A549 (cell line): ENCODE results near the gene HASPIN. TPM values are rescaled to one million over a fixed set of nuclear protein-coding genes. Genes with fewer than 3 reads are reported as not detected.

Experiments
- ATAC-seq, 2 experiments: fragments of 200-7000 bp in 1 of 2; fragments of >200 bp in 1 of 2; cut with Nextera tagmentation in 1 of 2; cut with Tn5 transposase in 1 of 2; 3 replicates each; pipeline versions ENCODE4 v1.8.0 to v1.9.1; 2018 to 2020; ENCODE audit warnings: mild to moderate bottlenecking in 1 of 2, moderate library complexity in 1 of 2
- CTCF ChIA-PET: fragments of 300-600 bp; sonication (Branson Sonifier 250); formaldehyde crosslinking; extraction: SDS; loops from one replicate; lab custom pipeline; 2021; ENCODE audit warnings: antibody characterized with exemption, inconsistent platforms; lab: Yijun Ruan, JAX
- POLR2A ChIA-PET: fragments of 350-600 bp; formaldehyde crosslinking; extraction: SDS; loops from one replicate; lab custom pipeline; 2021; ENCODE audit warnings: antibody characterized with exemption, inconsistent platforms; lab: Yijun Ruan, JAX
- DNase-seq, 2 experiments: peaks; one replicate each; pipeline versions ENCODE4 v3.0.0 to v3.0.0-alpha.2; 2011 to 2016; ENCODE audit warnings: low read depth in 1 of 2, low spot score in 1 of 2
- FAIRE-seq: peaks from 2 replicates; lab custom pipeline; 2011; peaks lifted over from hg19 to GRCh38; lab: Jason Lieb, UNC
- H3K27ac ChIP-seq, 2 experiments: fragments of >200 bp; sonication (Bioruptor Twin); formaldehyde crosslinking; 3 replicates each; pipeline ENCODE4 v1.5.1; 2016 to 2017
- H3K4me1 ChIP-seq: fragments of >200 bp; sonication (Bioruptor Twin); formaldehyde crosslinking; 3 replicates; pipeline ENCODE4 v1.6.1; 2016
- H3K4me2 ChIP-seq: fragments of >200 bp; sonication (Bioruptor Twin); formaldehyde crosslinking; 3 replicates; pipeline ENCODE4 v1.6.1; 2016
- H3K4me3 ChIP-seq: fragments of >200 bp; sonication (Bioruptor Twin); formaldehyde crosslinking; 3 replicates; pipeline ENCODE4 v1.5.1; 2016
- H3K9me3 ChIP-seq: fragments of >200 bp; sonication (Bioruptor Twin); formaldehyde crosslinking; 3 replicates; pipeline ENCODE4 v1.6.1; 2016
- CBX8 ChIP-seq: fragments of 200-600 bp; sonication (generic); IDR thresholded peaks from 2 replicates; pipeline ENCODE4 v1.6.1; 2016
- CHD2 ChIP-seq: fragments of 150-350 bp; IDR thresholded peaks from 2 replicates; pipeline ENCODE4 v1.6.1; 2014; ENCODE audit warnings: low read length; ENCODE audit not compliant: partially characterized antibody
- CHD4 ChIP-seq: fragments of 200-600 bp; sonication (generic); IDR thresholded peaks from 2 replicates; pipeline ENCODE4 v1.6.1; 2016; ENCODE audit warnings: antibody characterized with exemption, mild to moderate bottlenecking, borderline replicate concordance
- ESRRA ChIP-seq: fragments of 150-350 bp; IDR thresholded peaks from 2 replicates; pipeline ENCODE4 v1.6.1; 2014; ENCODE audit warnings: mild to moderate bottlenecking, low read length, borderline replicate concordance
- FOSL2 ChIP-seq, 2 experiments: fragments of 450-650 bp in 1 of 2; fragments of >200 bp in 1 of 2; sonication (Bioruptor Twin) in 1 of 2; formaldehyde crosslinking; IDR thresholded peaks; 2 replicates each; pipeline versions ENCODE4 v1.5.0 to v1.6.1; 2016 to 2020; ENCODE audit warnings: mild to moderate bottlenecking in 1 of 2, moderate library complexity in 1 of 2
- HOXB13 ChIP-seq: fragments of 250-450 bp; sonication (Bioruptor Pico); IDR thresholded peaks from 2 replicates; pipeline ENCODE4 v1.5.0; 2020; ENCODE audit warnings: low read depth, mild to moderate bottlenecking, moderate library complexity
- JUNB ChIP-seq: fragments of >200 bp; sonication (Bioruptor Twin); formaldehyde crosslinking; IDR thresholded peaks from 2 replicates; pipeline ENCODE4 v1.6.1; 2016
- MAFK ChIP-seq: fragments of 450-650 bp; IDR thresholded peaks from 2 replicates; pipeline ENCODE4 v1.6.1; 2014; ENCODE audit not compliant: partially characterized antibody
- MAZ ChIP-seq: fragments of 150-350 bp; IDR thresholded peaks from 2 replicates; pipeline ENCODE4 v1.6.1; 2014; ENCODE audit warnings: antibody characterized with exemption, low read depth, low read length, borderline replicate concordance
- NFE2L2 ChIP-seq: fragments of 150-350 bp; conservative IDR thresholded peaks from 2 replicates; pipeline ENCODE4 v1.6.1; 2014; ENCODE audit warnings: low read length
- NPAS2 ChIP-seq: fragments of 250-450 bp; sonication (Bioruptor Pico); IDR thresholded peaks from 2 replicates; pipeline ENCODE4 v1.8.0; 2022; ENCODE audit warnings: mild to moderate bottlenecking, moderate library complexity, borderline replicate concordance
- NR3C1 ChIP-seq: fragments of >200 bp; sonication (Bioruptor Twin); formaldehyde crosslinking; IDR thresholded peaks from 3 replicates; pipeline ENCODE4 v1.6.1; 2017
- PHF8 ChIP-seq: fragments of 200-600 bp; sonication (generic); IDR thresholded peaks from 2 replicates; pipeline ENCODE4 v1.6.1; 2016; ENCODE audit warnings: low read depth, mild to moderate bottlenecking, antibody characterized with exemption, moderate library complexity, borderline replicate concordance
- RARB ChIP-seq: fragments of 250-450 bp; sonication (Bioruptor Pico); IDR thresholded peaks from 2 replicates; pipeline ENCODE4 v1.8.0; 2021; ENCODE audit warnings: mild to moderate bottlenecking, moderate library complexity
- RCOR1 ChIP-seq: fragments of 150-350 bp; IDR thresholded peaks from 2 replicates; pipeline ENCODE4 v1.6.1; 2014; ENCODE audit warnings: antibody characterized with exemption, low read length, low read depth
- RFX5 ChIP-seq: fragments of 450-650 bp; IDR thresholded peaks from 2 replicates; pipeline ENCODE4 v1.7.1; 2014; ENCODE audit warnings: antibody characterized with exemption, mild to moderate bottlenecking, moderate library complexity
- SREBF2 ChIP-seq: fragments of 450-650 bp; IDR thresholded peaks from 2 replicates; pipeline ENCODE4 v1.6.1; 2014; ENCODE audit warnings: mild to moderate bottlenecking, moderate library complexity
- TFCP2L1 ChIP-seq: fragments of 250-450 bp; sonication (Bioruptor Pico); IDR thresholded peaks from 2 replicates; pipeline ENCODE4 v1.5.0; 2021; ENCODE audit warnings: mild to moderate bottlenecking
- ZC3H11A ChIP-seq: fragments of 450-650 bp; IDR thresholded peaks from 2 replicates; pipeline ENCODE4 v1.6.1; 2014; ENCODE audit warnings: antibody characterized with exemption, mild to moderate bottlenecking
- ZSCAN20 ChIP-seq: fragments of 250-450 bp; sonication (Bioruptor Pico); IDR thresholded peaks from 2 replicates; pipeline ENCODE4 v1.8.0; 2022; ENCODE audit warnings: mild to moderate bottlenecking, moderate library complexity
- WGBS: methylation state at CpG from one replicate; pipeline ENCODE4 v1.1.6; 2017; ENCODE audit errors: missing lambda C conversion rate; 5-methylcytosine and 5-hydroxymethylcytosine counted together
- polyA plus RNA-seq, 4 experiments: library from polyadenylated mRNA; depleted of rRNA in 3 of 4; stranded (reverse); fragments of >200 nt; fragmentation: RNase III in 1 of 4; extraction: RNeasy Plus Mini Kit Qiagen cat#74134 plus additional on column Dnase treatment in 1 of 4; gene quantifications; 2 replicates in 3 of 4; 3 replicates in 1 of 4; pipeline ENCODE4 v1.2.3, GENCODE V29; 2011 to 2017
- TF ChIP-seq, protein P1 (sequence below): fragments of 450-650 bp; IDR thresholded peaks from 2 replicates; pipeline ENCODE4 v1.6.1; 2014; ENCODE audit warnings: antibody characterized with exemption
- TF ChIP-seq, protein P2 (sequence below): fragments of 250-450 bp; sonication (Bioruptor Pico); IDR thresholded peaks from 2 replicates; pipeline ENCODE4 v1.5.0; 2021; ENCODE audit warnings: mild to moderate bottlenecking, moderate library complexity, borderline replicate concordance
- TF ChIP-seq, protein P3 (sequence below): IDR thresholded peaks from 2 replicates; pipeline ENCODE4 v1.6.1; 2012; ENCODE audit warnings: low read depth, borderline replicate concordance
- TF ChIP-seq, protein P4 (sequence below): IDR thresholded peaks from 2 replicates; pipeline ENCODE4 v1.6.1; 2012

The HASPIN gene
- polyA plus RNA-seq, 2 of the 4 experiments (the other 2 are of a cell fraction), result 8.7 to 11.5 TPM

DNA sequence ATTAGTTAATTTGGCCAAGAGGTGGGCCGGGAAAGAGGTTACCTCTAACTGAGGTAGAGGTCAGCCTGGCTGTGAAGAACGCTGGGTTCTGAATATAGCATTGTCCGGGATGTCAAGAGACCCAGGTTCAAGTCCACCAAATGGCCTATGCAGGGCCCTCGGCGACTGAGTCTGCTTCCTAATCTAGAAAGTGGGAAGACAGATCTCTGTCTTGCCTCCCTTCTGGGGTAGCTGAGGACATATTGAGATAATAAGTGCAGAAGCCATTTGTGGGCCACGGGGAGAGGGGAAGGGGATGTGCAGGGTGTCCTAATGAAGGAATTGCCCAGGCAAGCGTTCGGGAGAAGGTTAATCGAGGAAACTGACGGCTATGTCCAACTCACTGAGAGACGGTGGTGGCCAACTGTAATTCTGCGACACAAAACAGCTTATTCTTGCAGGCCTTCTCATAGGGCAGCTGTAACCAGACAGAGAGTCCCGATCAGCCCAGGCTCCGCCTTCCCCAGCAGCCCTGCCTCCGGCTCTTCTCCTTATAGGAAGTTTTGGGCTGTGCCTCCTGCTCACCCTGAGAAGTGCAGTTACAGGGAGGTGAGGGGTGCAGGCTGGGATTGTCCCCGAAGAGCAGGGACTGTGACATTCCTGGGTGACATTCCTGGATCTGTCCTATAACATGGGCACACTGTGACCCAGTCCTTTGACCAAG lies 15.9 kb downstream of the HASPIN start:
- FAIRE-seq (no peak), ATAC-seq (no peak), DNase-seq (no peak)
- no peak overlapping the region for H3K4me3 ChIP-seq
- POLR2A ChIA-PET, result no interaction called here
- no peak overlapping the region; a peak in 1 of 6 replicates for H3K27ac ChIP-seq
- no peak overlapping the region for H3K4me2 ChIP-seq
- WGBS, result 75% methylated on average over 16 of the region's 16 CpGs
- CTCF ChIA-PET, result interaction anchor here (0.5 to 16.3 kb wide), 21 partner anchors 9 to 718 kb away, joined by 3 to 491 read pairs (median 57); partner anchors contain the start of genes ATP2A3, HASPIN, ITGAE and NCBP3
- no peaks in the 10 kb centered on the region for H3K9me3 ChIP-seq
- no peak for TF ChIP-seq SREBF2
- TF ChIP-seq, protein P1, sequence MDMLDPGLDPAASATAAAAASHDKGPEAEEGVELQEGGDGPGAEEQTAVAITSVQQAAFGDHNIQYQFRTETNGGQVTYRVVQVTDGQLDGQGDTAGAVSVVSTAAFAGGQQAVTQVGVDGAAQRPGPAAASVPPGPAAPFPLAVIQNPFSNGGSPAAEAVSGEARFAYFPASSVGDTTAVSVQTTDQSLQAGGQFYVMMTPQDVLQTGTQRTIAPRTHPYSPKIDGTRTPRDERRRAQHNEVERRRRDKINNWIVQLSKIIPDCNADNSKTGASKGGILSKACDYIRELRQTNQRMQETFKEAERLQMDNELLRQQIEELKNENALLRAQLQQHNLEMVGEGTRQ, result no peak
- no peak for TF ChIP-seq RFX5
- no peak for TF ChIP-seq RCOR1
- TF ChIP-seq ZSCAN20 (CRISPR knock-in tag), result no peak
- TF ChIP-seq HOXB13 (CRISPR knock-in tag), result no peak
- no peak for TF ChIP-seq MAFK
- TF ChIP-seq ZC3H11A, result no peak
- no peak for TF ChIP-seq PHF8
- TF ChIP-seq CHD2, result no peak
- no peak for TF ChIP-seq CBX8
- TF ChIP-seq FOSL2 (IDR thresholded peaks at IDR 0.05), result no peak
- no peak for TF ChIP-seq FOSL2 (CRISPR knock-in tag; IDR thresholded peaks at IDR 0.05)
- no peak for TF ChIP-seq ESRRA
- TF ChIP-seq TFCP2L1 (CRISPR knock-in tag), result no peak
- no peak for TF ChIP-seq NFE2L2
- TF ChIP-seq, protein P2, sequence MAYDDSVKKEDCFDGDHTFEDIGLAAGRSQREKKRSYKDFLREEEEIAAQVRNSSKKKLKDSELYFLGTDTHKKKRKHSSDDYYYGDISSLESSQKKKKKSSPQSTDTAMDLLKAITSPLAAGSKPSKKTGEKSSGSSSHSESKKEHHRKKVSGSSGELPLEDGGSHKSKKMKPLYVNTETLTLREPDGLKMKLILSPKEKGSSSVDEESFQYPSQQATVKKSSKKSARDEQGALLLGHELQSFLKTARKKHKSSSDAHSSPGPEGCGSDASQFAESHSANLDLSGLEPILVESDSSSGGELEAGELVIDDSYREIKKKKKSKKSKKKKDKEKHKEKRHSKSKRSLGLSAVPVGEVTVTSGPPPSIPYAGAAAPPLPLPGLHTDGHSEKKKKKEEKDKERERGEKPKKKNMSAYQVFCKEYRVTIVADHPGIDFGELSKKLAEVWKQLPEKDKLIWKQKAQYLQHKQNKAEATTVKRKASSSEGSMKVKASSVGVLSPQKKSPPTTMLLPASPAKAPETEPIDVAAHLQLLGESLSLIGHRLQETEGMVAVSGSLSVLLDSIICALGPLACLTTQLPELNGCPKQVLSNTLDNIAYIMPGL (CRISPR knock-in tag), result no peak
- no peak for TF ChIP-seq CHD4
- no peak for TF ChIP-seq NPAS2 (CRISPR knock-in tag)
- H3K4me1 ChIP-seq, result peaks cover 8% of the 10 kb centered on the region; the same call in 2 of the 3 replicates

DNA sequence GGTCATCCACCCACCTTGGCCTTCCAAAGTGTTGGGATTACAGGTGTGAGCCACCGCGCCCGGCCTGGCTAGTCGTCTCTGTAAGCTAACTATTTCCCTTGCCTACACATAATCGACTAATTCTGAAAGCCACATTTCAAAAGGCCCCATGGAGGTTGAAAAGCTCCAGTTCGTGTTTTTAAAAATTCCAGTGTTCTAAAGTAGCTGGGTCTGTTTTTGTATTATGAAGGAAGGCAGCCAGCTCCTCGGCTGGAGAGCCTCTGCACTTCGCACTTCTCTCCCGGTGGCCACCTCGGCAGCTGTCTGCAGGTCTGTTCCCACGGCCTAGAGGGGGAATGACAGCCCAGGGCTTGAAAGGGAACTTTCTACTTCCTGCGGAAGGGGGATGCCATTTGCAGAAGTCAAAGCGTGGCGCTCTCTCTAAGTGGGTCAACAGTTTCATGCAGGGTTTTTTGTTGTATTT lies 16.9 kb downstream of the HASPIN start:
- Histone ChIP-seq H3K9me3 (no peaks in the 10 kb centered on the region), H3K4me2 (no peak overlapping the region), H3K27ac (no peak overlapping the region), H3K4me1 (peaks cover 8% of the 10 kb centered on the region; the same call in 2 of the 3 replicates), H3K4me3 (no peak overlapping the region)
- FAIRE-seq, result no peak
- WGBS, result 82% methylated on average over 14 of the region's 14 CpGs
- DNase-seq, result no peak
- ATAC-seq, result no peak
- TF ChIP-seq, protein P1, result no peak
- no peak for TF ChIP-seq JUNB
- no peak for TF ChIP-seq MAZ
- TF ChIP-seq, protein P3, sequence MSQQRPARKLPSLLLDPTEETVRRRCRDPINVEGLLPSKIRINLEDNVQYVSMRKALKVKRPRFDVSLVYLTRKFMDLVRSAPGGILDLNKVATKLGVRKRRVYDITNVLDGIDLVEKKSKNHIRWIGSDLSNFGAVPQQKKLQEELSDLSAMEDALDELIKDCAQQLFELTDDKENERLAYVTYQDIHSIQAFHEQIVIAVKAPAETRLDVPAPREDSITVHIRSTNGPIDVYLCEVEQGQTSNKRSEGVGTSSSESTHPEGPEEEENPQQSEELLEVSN, result no peak
- no peak for TF ChIP-seq NR3C1
- no peak for TF ChIP-seq RARB (CRISPR knock-in tag)
- TF ChIP-seq CHD4, result no peak
- no peak for TF ChIP-seq ESRRA
- TF ChIP-seq, protein P4, sequence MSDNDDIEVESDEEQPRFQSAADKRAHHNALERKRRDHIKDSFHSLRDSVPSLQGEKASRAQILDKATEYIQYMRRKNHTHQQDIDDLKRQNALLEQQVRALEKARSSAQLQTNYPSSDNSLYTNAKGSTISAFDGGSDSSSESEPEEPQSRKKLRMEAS, result no peak
- CTCF ChIA-PET, result interaction anchor here (0.9 to 16.3 kb wide), 11 partner anchors 9 to 265 kb away, joined by 3 to 491 read pairs (median 88); partner anchors contain the start of genes HASPIN, NCBP3 and P2RX1
- POLR2A ChIA-PET, result no interaction called here
